Neural progenitor cell (in vitro differentiated cells): ENCODE data around the gene ATXN10. TPM values are rescaled to one million over a fixed set of nuclear protein-coding genes. Genes with fewer than 3 reads are reported as not detected.

ENCODE experiments used
- DNase-seq: peaks from one replicate; pipeline ENCODE4 v3.0.0-alpha.2; 2016; ENCODE audit warnings: low spot score
- H2AFZ ChIP-seq: fragments of 200-600 bp; sonication (generic); replicated peaks from 2 replicates; pipeline ENCODE4 v1.6.1; 2016; ENCODE audit warnings: antibody characterized with exemption
- H3F3A ChIP-seq: fragments of 200-600 bp; sonication (generic); 2 replicates; pipeline ENCODE4 v1.6.1; 2016; ENCODE audit warnings: antibody characterized with exemption, low read depth
- H3K27ac ChIP-seq: fragments of 200-600 bp; sonication (generic); 2 replicates; pipeline ENCODE4 v1.5.1; 2016; ENCODE audit warnings: mild to moderate bottlenecking
- H3K27me3 ChIP-seq: fragments of 200-600 bp; sonication (generic); 2 replicates; pipeline ENCODE4 v1.6.1; 2016; ENCODE audit warnings: mild to moderate bottlenecking, moderate library complexity
- H3K36me3 ChIP-seq: fragments of 200-600 bp; sonication (generic); 2 replicates; pipeline ENCODE4 v1.5.1; 2016
- H3K4me1 ChIP-seq: fragments of 200-600 bp; sonication (generic); 2 replicates; pipeline ENCODE4 v1.6.1; 2016; ENCODE audit warnings: mixed run types
- H3K4me2 ChIP-seq: fragments of 200-600 bp; sonication (generic); 2 replicates; pipeline ENCODE4 v1.6.1; 2016
- H3K4me3 ChIP-seq: fragments of 200-600 bp; sonication (generic); 2 replicates; pipeline ENCODE4 v1.5.1; 2016
- H3K79me2 ChIP-seq: fragments of 200-600 bp; sonication (generic); 2 replicates; pipeline ENCODE4 v1.6.1; 2016; ENCODE audit warnings: low read depth
- H3K9ac ChIP-seq: fragments of 200-600 bp; sonication (generic); 2 replicates; pipeline ENCODE4 v1.6.1; 2016
- H3K9me3 ChIP-seq: fragments of 200-600 bp; sonication (generic); 2 replicates; pipeline ENCODE4 v1.5.1; 2016; ENCODE audit warnings: low read depth
- H4K20me1 ChIP-seq: fragments of 200-600 bp; sonication (generic); 2 replicates; pipeline ENCODE4 v1.6.1; 2016; ENCODE audit warnings: low read depth
- H3K27ac Mint-ChIP-seq: 3 replicates; pipeline ENCODE4 v1.8.0; 2021; ENCODE audit warnings: mixed read lengths
- H3K27me3 Mint-ChIP-seq: 2 replicates; pipeline ENCODE4 v1.8.0; 2022; ENCODE audit warnings: low read depth, mild to moderate bottlenecking, inconsistent platforms, moderate library complexity, mixed read lengths; ENCODE audit not compliant: insufficient read depth
- H3K36me3 Mint-ChIP-seq: 3 replicates; pipeline ENCODE4 v1.8.0; 2021; ENCODE audit warnings: mixed read lengths
- H3K4me1 Mint-ChIP-seq: 3 replicates; pipeline ENCODE4 v1.8.0; 2021; ENCODE audit warnings: mixed read lengths
- H3K4me3 Mint-ChIP-seq: 3 replicates; pipeline ENCODE4 v1.8.0; 2021; ENCODE audit warnings: mild to moderate bottlenecking, moderate library complexity, mixed read lengths
- H3K9me3 Mint-ChIP-seq: 3 replicates; pipeline ENCODE4 v1.8.0; 2020; ENCODE audit warnings: mixed read lengths
- EZH2 ChIP-seq: fragments of 200-600 bp; sonication (generic); IDR thresholded peaks from 2 replicates; pipeline ENCODE4 v1.6.1; 2017; ENCODE audit warnings: antibody characterized with exemption, mild to moderate bottlenecking, moderate library complexity
- EZH2phosphoT487 ChIP-seq: fragments of 200-600 bp; sonication (generic); IDR thresholded peaks from 2 replicates; pipeline ENCODE4 v1.6.1; 2017; ENCODE audit warnings: antibody characterized with exemption
- total RNA-seq: library from RNA; depleted of rRNA; stranded (reverse); fragments of >200 nt; gene quantifications from 2 replicates; pipeline ENCODE4 v1.2.3, GENCODE V29; 2015; ENCODE audit warnings: low replicate concordance
- TF ChIP-seq, protein P1 (sequence below): fragments of 200-600 bp; sonication (generic); IDR thresholded peaks from 2 replicates; pipeline ENCODE4 v1.5.1; 2017; ENCODE audit warnings: antibody characterized with exemption, mild to moderate bottlenecking

Gene ATXN10
- total RNA-seq, 1 donor from 2014 or later, result 168 TPM

DNA sequence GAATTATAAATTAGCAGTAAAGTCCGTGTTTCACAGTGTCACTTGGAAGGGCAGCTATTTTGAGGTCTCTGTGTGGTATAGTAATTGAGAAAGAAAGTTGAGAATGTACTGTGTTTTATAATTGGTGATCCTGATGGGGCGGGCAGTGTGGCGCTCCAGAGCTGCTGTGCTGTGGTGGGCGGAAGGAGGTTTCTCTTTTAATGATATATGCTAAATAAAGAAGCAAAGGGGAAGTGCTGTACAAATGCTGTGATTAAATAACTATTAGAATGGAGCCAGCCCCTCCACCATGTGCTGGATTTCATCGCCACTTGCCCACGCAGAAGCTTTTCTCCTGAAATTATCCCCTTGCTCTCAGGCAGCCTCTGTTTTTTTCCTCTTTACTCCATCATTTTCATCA is 24.6 kb downstream of the ATXN10 start:
- peaks cover 29% of the 10 kb centered on the region for H3K79me2 ChIP-seq
- Mint-ChIP-seq H3K9me3 (no peaks in the 10 kb centered on the region), H3K4me3 (no peak overlapping the region), H3K4me1 (no peaks in the 10 kb centered on the region), H3K27ac (peak overlapping the region; percentile 27), H3K36me3 (peaks cover 51% of the 10 kb centered on the region), H3K27me3 (no peaks in the 10 kb centered on the region)
- H3K4me1 ChIP-seq, result no peaks in the 10 kb centered on the region
- H3K9ac ChIP-seq, result no peak overlapping the region
- no peak for TF ChIP-seq EZH2
- TF ChIP-seq, protein P1, sequence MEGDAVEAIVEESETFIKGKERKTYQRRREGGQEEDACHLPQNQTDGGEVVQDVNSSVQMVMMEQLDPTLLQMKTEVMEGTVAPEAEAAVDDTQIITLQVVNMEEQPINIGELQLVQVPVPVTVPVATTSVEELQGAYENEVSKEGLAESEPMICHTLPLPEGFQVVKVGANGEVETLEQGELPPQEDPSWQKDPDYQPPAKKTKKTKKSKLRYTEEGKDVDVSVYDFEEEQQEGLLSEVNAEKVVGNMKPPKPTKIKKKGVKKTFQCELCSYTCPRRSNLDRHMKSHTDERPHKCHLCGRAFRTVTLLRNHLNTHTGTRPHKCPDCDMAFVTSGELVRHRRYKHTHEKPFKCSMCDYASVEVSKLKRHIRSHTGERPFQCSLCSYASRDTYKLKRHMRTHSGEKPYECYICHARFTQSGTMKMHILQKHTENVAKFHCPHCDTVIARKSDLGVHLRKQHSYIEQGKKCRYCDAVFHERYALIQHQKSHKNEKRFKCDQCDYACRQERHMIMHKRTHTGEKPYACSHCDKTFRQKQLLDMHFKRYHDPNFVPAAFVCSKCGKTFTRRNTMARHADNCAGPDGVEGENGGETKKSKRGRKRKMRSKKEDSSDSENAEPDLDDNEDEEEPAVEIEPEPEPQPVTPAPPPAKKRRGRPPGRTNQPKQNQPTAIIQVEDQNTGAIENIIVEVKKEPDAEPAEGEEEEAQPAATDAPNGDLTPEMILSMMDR, result no peak
- no peak for TF ChIP-seq EZH2phosphoT487
- H3K27ac ChIP-seq, result no peak overlapping the region
- no peaks in the 10 kb centered on the region for H3K9me3 ChIP-seq
- H4K20me1 ChIP-seq, result peaks cover 6% of the 10 kb centered on the region
- H3K27me3 ChIP-seq, result no peaks in the 10 kb centered on the region
- no peak overlapping the region for H2AFZ ChIP-seq
- H3K36me3 ChIP-seq, result peaks cover 27% of the 10 kb centered on the region
- no peak overlapping the region for H3K4me2 ChIP-seq
- DNase-seq, result no peak
- H3F3A ChIP-seq, result peaks cover 4% of the 10 kb centered on the region
- no peak overlapping the region for H3K4me3 ChIP-seq

DNA sequence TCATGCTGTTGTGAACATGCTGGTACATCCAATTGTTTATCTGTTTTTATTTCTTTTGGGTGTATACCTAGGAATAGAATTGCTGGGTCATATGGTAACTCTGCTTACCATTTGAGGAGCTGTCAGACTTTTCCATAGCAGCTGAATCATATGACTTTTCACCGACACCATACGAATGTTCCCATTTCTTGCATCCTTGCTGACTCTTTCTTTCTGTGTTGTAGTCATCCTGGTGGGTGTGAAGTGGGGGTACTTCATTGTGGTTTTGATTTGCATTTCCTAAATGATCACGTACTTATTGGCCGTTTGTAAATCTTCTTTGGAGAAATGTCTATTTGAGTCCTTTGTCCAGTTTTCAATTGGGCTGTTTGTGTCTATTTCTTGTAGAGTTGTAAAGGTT is 26.5 kb downstream of the ATXN10 start:
- no peaks in the 10 kb centered on the region for H3K27me3 Mint-ChIP-seq
- H4K20me1 ChIP-seq, result peaks cover 4% of the 10 kb centered on the region
- H3K4me2 ChIP-seq, result no peak overlapping the region
- peaks cover 55% of the 10 kb centered on the region for H3K36me3 Mint-ChIP-seq
- peaks cover 19% of the 10 kb centered on the region for H3K79me2 ChIP-seq
- no peak for DNase-seq
- peaks cover 10% of the 10 kb centered on the region for H3F3A ChIP-seq
- no peak overlapping the region for H3K4me3 ChIP-seq
- peaks cover 21% of the 10 kb centered on the region for H3K36me3 ChIP-seq
- H2AFZ ChIP-seq, result no peak overlapping the region
- no peak overlapping the region for H3K9ac ChIP-seq
- no peak overlapping the region for H3K4me3 Mint-ChIP-seq
- TF ChIP-seq EZH2, result no peak
- TF ChIP-seq, protein P1, result no peak
- no peak for TF ChIP-seq EZH2phosphoT487
- H3K27ac ChIP-seq, result no peak overlapping the region
- H3K4me1 ChIP-seq, result peaks cover 4% of the 10 kb centered on the region
- H3K4me1 Mint-ChIP-seq, result no peaks in the 10 kb centered on the region
- no peak overlapping the region for H3K27ac Mint-ChIP-seq
- no peaks in the 10 kb centered on the region for H3K9me3 ChIP-seq
- peaks cover 7% of the 10 kb centered on the region for H3K9me3 Mint-ChIP-seq
- H3K27me3 ChIP-seq, result no peaks in the 10 kb centered on the region

DNA sequence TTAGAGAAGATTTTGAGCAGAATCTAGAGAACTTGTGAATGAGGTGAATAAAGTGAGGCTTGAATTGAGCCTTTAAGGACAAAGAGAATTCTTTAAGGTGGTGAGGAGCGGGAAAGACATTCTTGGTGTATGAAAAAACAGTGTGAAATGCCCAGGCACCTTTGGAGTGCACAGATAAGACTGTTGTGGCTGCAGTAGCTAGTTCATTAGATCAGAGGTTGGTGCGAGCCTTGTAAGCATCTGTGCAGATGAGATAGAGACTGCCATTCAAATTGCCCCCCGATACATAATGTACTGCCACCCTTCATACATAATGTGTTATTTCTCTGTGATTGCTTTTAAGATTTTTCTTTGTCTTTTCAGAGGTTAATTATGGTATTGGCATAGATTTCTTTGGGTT is 31.3 kb downstream of the ATXN10 start:
- Mint-ChIP-seq H3K4me1 (no peaks in the 10 kb centered on the region), H3K9me3 (peaks cover 14% of the 10 kb centered on the region), H3K27ac (no peak overlapping the region), H3K4me3 (no peak overlapping the region), H3K36me3 (peaks cover 70% of the 10 kb centered on the region), H3K27me3 (no peaks in the 10 kb centered on the region)
- H3K79me2 ChIP-seq, result peaks cover 51% of the 10 kb centered on the region
- peaks cover 24% of the 10 kb centered on the region for H3K36me3 ChIP-seq
- H2AFZ ChIP-seq, result no peak overlapping the region
- H3K9ac ChIP-seq, result no peak overlapping the region
- H4K20me1 ChIP-seq, result peaks cover 40% of the 10 kb centered on the region
- H3K4me3 ChIP-seq, result no peak overlapping the region
- H3K27ac ChIP-seq, result peak overlapping the region; percentile 62
- H3K27me3 ChIP-seq, result no peaks in the 10 kb centered on the region
- H3K9me3 ChIP-seq, result no peaks in the 10 kb centered on the region
- H3F3A ChIP-seq, result peaks cover 19% of the 10 kb centered on the region
- H3K4me2 ChIP-seq, result no peak overlapping the region
- DNase-seq, result no peak
- TF ChIP-seq EZH2 (no peak), EZH2phosphoT487 (no peak)
- TF ChIP-seq, protein P1, result no peak
- peaks cover 16% of the 10 kb centered on the region for H3K4me1 ChIP-seq
